BJ (cell line): ENCODE data around the gene NRP1. TPM values are rescaled to one million over a fixed set of nuclear protein-coding genes. Genes with fewer than 3 reads are reported as not detected.

Experiments
- CTCF ChIA-PET: fragments of 350-600 bp; formaldehyde crosslinking; extraction: SDS; loops from one replicate; lab custom pipeline; 2021; ENCODE audit warnings: antibody characterized with exemption, inconsistent platforms; lab: Yijun Ruan, JAX
- POLR2A ChIA-PET: fragments of 300-600 bp; sonication (Branson Sonifier 250); formaldehyde crosslinking; extraction: SDS; loops from one replicate; lab custom pipeline; 2021; ENCODE audit warnings: antibody characterized with exemption; lab: Charles Lee
- DNase-seq: peaks from one replicate; pipeline ENCODE4 v3.0.0-alpha.2; 2011; ENCODE audit warnings: low read depth
- H3K27me3 ChIP-seq: 2 replicates; pipeline ENCODE4 v1.6.0; 2011; ENCODE audit warnings: low read length; ENCODE audit not compliant: control insufficient read depth, insufficient read depth
- H3K36me3 ChIP-seq: 2 replicates; pipeline ENCODE4 v1.5.1; 2011; ENCODE audit warnings: low read length; ENCODE audit not compliant: control insufficient read depth, insufficient read depth
- H3K4me3 ChIP-seq: 2 replicates; pipeline ENCODE4 v1.5.1; 2011; ENCODE audit warnings: low read depth, mild to moderate bottlenecking, control low read depth, low read length
- CTCF ChIP-seq: IDR thresholded peaks from 2 replicates; pipeline ENCODE4 v1.5.1; 2011; ENCODE audit warnings: low read depth, mild to moderate bottlenecking, control low read depth, inconsistent platforms, low read length, moderate library complexity; ENCODE audit not compliant: insufficient read depth
- polyA plus RNA-seq: library from polyadenylated mRNA; depleted of rRNA; stranded (reverse); fragments of >200 nt; gene quantifications from 2 replicates; pipeline ENCODE4 v1.2.3, GENCODE V29; 2011

The NRP1 gene
- polyA plus RNA-seq, 1 experiment = 141 TPM

- TF ChIP-seq CTCF = no peak
- H3K27me3 ChIP-seq = no peaks in the 10 kb centered on the region
- no peak for DNase-seq
- POLR2A ChIA-PET = interaction anchor here (0.6 kb wide), 1 partner anchor 257 kb away, joined by 3 read pairs; no protein-coding TSS in a partner anchor
- CTCF ChIA-PET = interaction anchor here (0.6 to 0.7 kb wide), 2 partner anchors 187 to 908 kb away, joined by 3 read pairs; no protein-coding TSS in a partner anchor
- no peak overlapping the region for H3K4me3 ChIP-seq
- peaks cover 20% of the 10 kb centered on the region for H3K36me3 ChIP-seq
Measured at GRCh38 chr10:33201971-33202370, 132.5 kb downstream of the NRP1 start.

GRCh38 chr10:33201056-33201780, 133.2 kb downstream of the NRP1 start:
- CTCF ChIA-PET = interaction anchor here (0.6 to 0.7 kb wide), 2 partner anchors 188 to 909 kb away, joined by 3 read pairs; no protein-coding TSS in a partner anchor
- POLR2A ChIA-PET = interaction anchor here (0.6 kb wide), 1 partner anchor 256 kb away, joined by 3 read pairs; no protein-coding TSS in a partner anchor
- no peak overlapping the region for H3K4me3 ChIP-seq
- H3K36me3 ChIP-seq = peaks cover 24% of the 10 kb centered on the region
- no peak for DNase-seq
- no peak for TF ChIP-seq CTCF
- H3K27me3 ChIP-seq = no peaks in the 10 kb centered on the region

- DNase-seq = no peak
Measured at GRCh38 chr10:33199731-33200232, 134.7 kb downstream of the NRP1 start.

GRCh38 chr10:33198610-33199009, 135.9 kb downstream of the NRP1 start:
- CTCF ChIA-PET = interaction anchor here (0.7 to 1.6 kb wide), 3 partner anchors 9 to 135 kb away, joined by 3 read pairs; no protein-coding TSS in a partner anchor
- peaks cover 24% of the 10 kb centered on the region for H3K36me3 ChIP-seq
- no peak for TF ChIP-seq CTCF
- DNase-seq = no peak
- no peaks in the 10 kb centered on the region for H3K27me3 ChIP-seq
- H3K4me3 ChIP-seq = no peak overlapping the region
- POLR2A ChIA-PET = no interaction called here

More at GRCh38 chr10:33199731-33200232, 134.7 kb downstream of the NRP1 start:
- CTCF ChIA-PET = interaction anchor here (0.5 to 1.2 kb wide), 2 partner anchors 12 to 688 kb away, joined by 3 read pairs; no protein-coding TSS in a partner anchor
- H3K4me3 ChIP-seq = no peak overlapping the region
- POLR2A ChIA-PET = no interaction called here
- H3K27me3 ChIP-seq = no peaks in the 10 kb centered on the region
- peaks cover 24% of the 10 kb centered on the region for H3K36me3 ChIP-seq
- TF ChIP-seq CTCF = no peak
